ENCODE data around the gene NKIRAS2.

Gene NKIRAS2

DNA sequence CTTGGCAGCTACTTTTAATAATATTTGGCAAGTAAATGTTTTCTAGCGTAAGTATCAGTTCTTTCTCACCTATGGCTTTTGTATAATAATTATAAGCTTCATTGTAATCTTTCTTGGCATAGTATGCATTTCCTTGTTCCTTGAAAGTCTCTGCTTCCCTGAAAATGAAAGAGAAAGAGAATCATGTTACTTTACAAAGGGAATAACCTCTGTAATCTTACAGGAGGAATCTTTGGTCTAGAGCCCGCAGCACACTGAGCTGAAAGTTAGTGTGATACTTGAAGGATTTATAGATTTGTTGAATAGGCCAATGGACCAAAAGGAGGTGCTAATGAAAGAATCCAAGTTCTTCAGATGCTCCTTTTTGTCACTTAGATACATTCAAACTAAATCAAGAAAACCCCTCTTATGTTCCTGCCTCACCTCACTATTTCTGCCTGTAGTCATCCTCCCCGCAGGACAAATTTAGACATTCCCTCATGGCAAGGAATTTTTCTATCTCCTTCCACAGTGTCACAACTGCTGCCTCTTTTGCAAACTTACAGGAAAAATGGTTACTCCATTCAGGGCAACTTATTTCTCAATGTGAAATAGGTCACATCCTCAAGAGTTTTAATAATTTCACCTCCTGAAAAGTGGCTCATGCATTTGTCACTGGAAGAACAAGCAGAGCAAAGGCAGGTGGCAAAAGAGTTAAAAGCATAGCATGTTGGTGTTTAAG, 19.3 kb upstream of the NKIRAS2 start:
- TF ChIP-seq, protein P1, sequence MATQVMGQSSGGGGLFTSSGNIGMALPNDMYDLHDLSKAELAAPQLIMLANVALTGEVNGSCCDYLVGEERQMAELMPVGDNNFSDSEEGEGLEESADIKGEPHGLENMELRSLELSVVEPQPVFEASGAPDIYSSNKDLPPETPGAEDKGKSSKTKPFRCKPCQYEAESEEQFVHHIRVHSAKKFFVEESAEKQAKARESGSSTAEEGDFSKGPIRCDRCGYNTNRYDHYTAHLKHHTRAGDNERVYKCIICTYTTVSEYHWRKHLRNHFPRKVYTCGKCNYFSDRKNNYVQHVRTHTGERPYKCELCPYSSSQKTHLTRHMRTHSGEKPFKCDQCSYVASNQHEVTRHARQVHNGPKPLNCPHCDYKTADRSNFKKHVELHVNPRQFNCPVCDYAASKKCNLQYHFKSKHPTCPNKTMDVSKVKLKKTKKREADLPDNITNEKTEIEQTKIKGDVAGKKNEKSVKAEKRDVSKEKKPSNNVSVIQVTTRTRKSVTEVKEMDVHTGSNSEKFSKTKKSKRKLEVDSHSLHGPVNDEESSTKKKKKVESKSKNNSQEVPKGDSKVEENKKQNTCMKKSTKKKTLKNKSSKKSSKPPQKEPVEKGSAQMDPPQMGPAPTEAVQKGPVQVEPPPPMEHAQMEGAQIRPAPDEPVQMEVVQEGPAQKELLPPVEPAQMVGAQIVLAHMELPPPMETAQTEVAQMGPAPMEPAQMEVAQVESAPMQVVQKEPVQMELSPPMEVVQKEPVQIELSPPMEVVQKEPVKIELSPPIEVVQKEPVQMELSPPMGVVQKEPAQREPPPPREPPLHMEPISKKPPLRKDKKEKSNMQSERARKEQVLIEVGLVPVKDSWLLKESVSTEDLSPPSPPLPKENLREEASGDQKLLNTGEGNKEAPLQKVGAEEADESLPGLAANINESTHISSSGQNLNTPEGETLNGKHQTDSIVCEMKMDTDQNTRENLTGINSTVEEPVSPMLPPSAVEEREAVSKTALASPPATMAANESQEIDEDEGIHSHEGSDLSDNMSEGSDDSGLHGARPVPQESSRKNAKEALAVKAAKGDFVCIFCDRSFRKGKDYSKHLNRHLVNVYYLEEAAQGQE (IDR thresholded peaks at IDR 0.05; ENCODE audit: low read depth) = no peak

DNA sequence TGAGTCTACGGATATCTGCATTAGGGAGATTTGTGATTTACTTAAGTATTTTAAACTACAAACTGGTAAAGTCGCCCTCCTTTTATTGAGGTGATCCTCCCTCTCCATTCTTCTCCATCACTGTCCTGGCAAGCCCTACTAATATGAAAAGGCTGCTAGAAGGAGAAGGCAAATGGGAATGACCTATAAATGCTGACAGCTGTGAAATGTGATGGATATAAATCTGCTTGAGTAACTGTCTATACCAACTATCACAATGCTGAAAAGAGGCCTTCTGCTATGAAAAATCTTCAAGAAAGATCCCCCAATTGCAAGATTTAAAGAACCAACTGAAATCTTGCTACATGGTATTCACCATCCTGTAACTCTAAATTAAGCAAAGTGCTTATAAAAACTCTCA, 18.2 kb upstream of the NKIRAS2 start:
- TF ChIP-seq CREB1 (IDR thresholded peaks at IDR 0.05; ENCODE audit: low read depth) = no peak
- TF ChIP-seq RAD21 (IDR thresholded peaks at IDR 0.05; ENCODE audit: low read depth) = no peak
- no peak for TF ChIP-seq TCF12 (IDR thresholded peaks at IDR 0.05; ENCODE audit: low read depth)
- TF ChIP-seq, protein P2, sequence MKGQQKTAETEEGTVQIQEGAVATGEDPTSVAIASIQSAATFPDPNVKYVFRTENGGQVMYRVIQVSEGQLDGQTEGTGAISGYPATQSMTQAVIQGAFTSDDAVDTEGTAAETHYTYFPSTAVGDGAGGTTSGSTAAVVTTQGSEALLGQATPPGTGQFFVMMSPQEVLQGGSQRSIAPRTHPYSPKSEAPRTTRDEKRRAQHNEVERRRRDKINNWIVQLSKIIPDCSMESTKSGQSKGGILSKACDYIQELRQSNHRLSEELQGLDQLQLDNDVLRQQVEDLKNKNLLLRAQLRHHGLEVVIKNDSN (IDR thresholded peaks at IDR 0.05) = no peak
- TF ChIP-seq TAF1 (IDR thresholded peaks at IDR 0.05; ENCODE audit: low read depth) = no peak
- TF ChIP-seq EGR1 (IDR thresholded peaks at IDR 0.05) = no peak
- TF ChIP-seq, protein P3, sequence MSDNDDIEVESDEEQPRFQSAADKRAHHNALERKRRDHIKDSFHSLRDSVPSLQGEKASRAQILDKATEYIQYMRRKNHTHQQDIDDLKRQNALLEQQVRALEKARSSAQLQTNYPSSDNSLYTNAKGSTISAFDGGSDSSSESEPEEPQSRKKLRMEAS (IDR thresholded peaks at IDR 0.05) = no peak
- no peak for TF ChIP-seq FOXM1 (IDR thresholded peaks at IDR 0.05; ENCODE audit: borderline replicate concordance, low read depth)
- no peak for TF ChIP-seq NFIC (IDR thresholded peaks at IDR 0.05)
- TF ChIP-seq, protein P1 (IDR thresholded peaks at IDR 0.05; ENCODE audit: low read depth) = no peak
- no peak for TF ChIP-seq CEBPB (IDR thresholded peaks at IDR 0.05)
- no peak for TF ChIP-seq ZBTB7A (IDR thresholded peaks at IDR 0.05; ENCODE audit: low read depth)
- TF ChIP-seq EP300 (IDR thresholded peaks at IDR 0.05; ENCODE audit: borderline replicate concordance) = no peak
- TF ChIP-seq YY1 (IDR thresholded peaks at IDR 0.05; ENCODE audit: low read depth) = no peak
- TF ChIP-seq TEAD4 (IDR thresholded peaks at IDR 0.05) = no peak

DNA sequence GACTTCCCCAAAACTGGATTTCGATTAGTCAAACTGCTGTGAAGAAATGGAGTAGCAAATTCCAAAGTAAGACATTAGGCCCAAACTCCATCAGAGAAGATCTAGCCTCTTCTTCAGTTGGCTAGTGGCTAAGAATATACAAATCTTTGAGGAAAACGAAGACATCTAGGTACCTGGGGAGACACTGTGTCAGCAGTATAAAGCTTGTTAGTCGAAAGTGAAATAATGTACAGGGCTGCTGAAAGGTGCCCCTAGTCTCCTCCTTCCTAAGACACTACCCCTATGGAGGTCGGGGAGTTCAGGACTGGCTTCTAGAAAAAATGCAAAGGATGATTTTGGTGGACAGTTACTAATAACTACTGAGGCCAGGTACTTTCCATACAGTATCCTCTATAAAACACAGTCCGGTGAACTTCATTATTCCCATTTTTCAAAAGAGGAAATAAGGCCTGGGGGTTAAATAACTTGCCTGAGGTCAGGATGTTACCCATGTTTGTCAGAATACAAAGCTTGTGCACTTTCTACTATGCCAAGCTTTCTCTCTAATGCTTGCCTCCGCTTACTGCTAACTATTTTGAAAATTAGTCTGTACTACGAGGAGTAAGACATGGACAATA, 17.6 kb upstream of the NKIRAS2 start:
- TF ChIP-seq TAF1 (IDR thresholded peaks at IDR 0.05; ENCODE audit: low read depth) = no peak
- TF ChIP-seq, protein P2 (IDR thresholded peaks at IDR 0.05) = no peak
- no peak for TF ChIP-seq TCF12 (IDR thresholded peaks at IDR 0.05; ENCODE audit: low read depth)
- no peak for TF ChIP-seq CREB1 (IDR thresholded peaks at IDR 0.05; ENCODE audit: low read depth)
- TF ChIP-seq, protein P1 (IDR thresholded peaks at IDR 0.05; ENCODE audit: low read depth) = no peak
- TF ChIP-seq EP300 (IDR thresholded peaks at IDR 0.05; ENCODE audit: borderline replicate concordance) = no peak
- TF ChIP-seq, protein P3 (IDR thresholded peaks at IDR 0.05) = no peak
- no peak for TF ChIP-seq FOXM1 (IDR thresholded peaks at IDR 0.05; ENCODE audit: borderline replicate concordance, low read depth)
- no peak for TF ChIP-seq CEBPB (IDR thresholded peaks at IDR 0.05)
- TF ChIP-seq RAD21 (IDR thresholded peaks at IDR 0.05; ENCODE audit: low read depth) = no peak
- no peak for TF ChIP-seq NFIC (IDR thresholded peaks at IDR 0.05)
- no peak for TF ChIP-seq ZBTB7A (IDR thresholded peaks at IDR 0.05; ENCODE audit: low read depth)

DNA sequence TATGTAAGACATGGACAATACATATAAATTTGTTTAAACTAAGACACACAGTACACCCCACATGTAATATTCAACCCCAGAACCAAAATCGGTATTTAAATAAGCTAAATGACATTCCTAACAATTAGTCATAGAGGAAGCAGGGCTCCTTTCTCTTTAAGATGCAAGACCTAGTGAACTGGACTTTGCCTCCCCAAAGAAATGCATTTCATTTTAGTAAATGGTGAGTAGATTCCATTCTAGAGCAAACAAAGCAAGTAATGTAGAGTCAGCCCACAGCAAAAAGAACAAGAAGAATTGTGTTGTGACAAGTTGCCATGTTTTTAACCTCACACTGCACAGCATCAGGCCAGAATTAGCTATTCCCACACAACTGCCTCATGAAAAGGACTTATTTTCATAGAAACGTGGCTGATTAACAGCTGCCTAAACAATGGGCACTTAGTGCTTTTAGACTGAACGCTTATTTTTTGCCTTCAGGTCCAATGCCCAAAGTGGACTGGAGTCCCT, 17.0 kb upstream of the NKIRAS2 start:
- TF ChIP-seq TAF1 (IDR thresholded peaks at IDR 0.05; ENCODE audit: low read depth) = no peak
- TF ChIP-seq, protein P1 (IDR thresholded peaks at IDR 0.05; ENCODE audit: low read depth) = no peak
- no peak for TF ChIP-seq NFIC (IDR thresholded peaks at IDR 0.05)
- no peak for TF ChIP-seq RAD21 (IDR thresholded peaks at IDR 0.05; ENCODE audit: low read depth)
- TF ChIP-seq, protein P2 (IDR thresholded peaks at IDR 0.05) = no peak
- TF ChIP-seq TCF12 (IDR thresholded peaks at IDR 0.05; ENCODE audit: low read depth) = no peak
- TF ChIP-seq, protein P3 (IDR thresholded peaks at IDR 0.05) = no peak
- TF ChIP-seq FOXM1 (IDR thresholded peaks at IDR 0.05; ENCODE audit: borderline replicate concordance, low read depth) = no peak

Measured in Ishikawa (cell line).